Skeletal muscle satellite cell (primary cell): ENCODE results near the gene PPP1R14B.

ENCODE experiments used
- H3K27me3 ChIP-seq: 2 replicates; pipeline ENCODE4 v1.7.0; 2013; ENCODE audit warnings: low read length; ENCODE audit not compliant: control insufficient read depth, insufficient read depth
- H3K36me3 ChIP-seq: 2 replicates; pipeline ENCODE4 v1.7.0; 2013; ENCODE audit warnings: mild to moderate bottlenecking, control low read depth, low read length; ENCODE audit not compliant: insufficient read depth
- H3K4me1 ChIP-seq: 2 replicates; pipeline ENCODE4 v1.7.0; 2013; ENCODE audit warnings: low read length; ENCODE audit not compliant: control insufficient read depth, insufficient read depth
- H3K4me2 ChIP-seq: 2 replicates; pipeline ENCODE4 v1.7.0; 2013; ENCODE audit warnings: mild to moderate bottlenecking, low read length
- H3K4me3 ChIP-seq: 2 replicates; pipeline ENCODE4 v1.7.0; 2013; ENCODE audit warnings: low read length
- H3K9ac ChIP-seq: 2 replicates; pipeline ENCODE4 v1.7.0; 2013; ENCODE audit warnings: mild to moderate bottlenecking, low read depth, low read length, moderate library complexity
- H3K9me3 ChIP-seq: replicated peaks from 2 replicates; pipeline ENCODE4 v1.7.0; 2013; ENCODE audit warnings: mild to moderate bottlenecking, control low read depth, low read length

PPP1R14B gene

GRCh38 chr11:64263021-64263946, 16.5 kb upstream of the PPP1R14B start:
- no peaks in the 10 kb centered on the region for H3K27me3 ChIP-seq
- no peak overlapping the region for H3K4me3 ChIP-seq
- H3K4me2 ChIP-seq = no peak overlapping the region
- H3K36me3 ChIP-seq = peaks cover 80% of the 10 kb centered on the region
- no peaks in the 10 kb centered on the region for H3K9me3 ChIP-seq
- H3K4me1 ChIP-seq = peaks cover 8% of the 10 kb centered on the region
- H3K9ac ChIP-seq = no peak overlapping the region

DNA sequence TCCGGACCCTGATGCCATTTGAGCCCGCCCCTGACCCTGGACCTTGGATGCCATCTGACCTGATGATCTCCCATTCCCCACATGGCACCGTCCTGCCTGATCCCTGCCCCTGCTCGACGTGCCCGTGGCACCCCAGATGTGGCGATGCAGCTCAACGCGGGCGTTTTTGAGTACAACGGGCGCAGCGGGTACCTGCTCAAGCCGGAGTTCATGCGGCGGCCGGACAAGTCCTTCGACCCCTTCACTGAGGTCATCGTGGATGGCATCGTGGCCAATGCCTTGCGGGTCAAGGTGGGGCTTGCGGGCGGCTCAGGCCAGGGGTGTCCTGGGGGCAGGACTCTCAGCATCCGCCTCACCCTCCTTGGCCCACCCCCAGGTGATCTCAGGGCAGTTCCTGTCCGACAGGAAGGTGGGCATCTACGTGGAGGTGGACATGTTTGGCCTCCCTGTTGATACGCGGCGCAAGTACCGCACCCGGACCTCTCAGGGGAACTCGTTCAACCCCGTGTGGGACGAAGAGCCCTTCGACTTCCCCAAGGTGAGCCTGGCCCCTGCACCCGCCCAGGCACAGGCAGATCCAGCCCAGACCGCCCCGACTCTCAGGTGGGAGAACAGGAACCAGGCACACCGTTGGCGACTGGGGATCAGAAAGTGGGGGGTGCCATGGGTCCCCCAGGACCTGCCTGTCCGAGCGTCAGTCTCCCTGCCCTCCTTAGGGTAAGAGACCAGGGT, 15.7 kb upstream of the PPP1R14B start:
- Histone ChIP-seq H3K9me3 (no peaks in the 10 kb centered on the region), H3K4me1 (peaks cover 4% of the 10 kb centered on the region), H3K9ac (no peak overlapping the region), H3K27me3 (no peaks in the 10 kb centered on the region), H3K4me2 (no peak overlapping the region), H3K4me3 (no peak overlapping the region), H3K36me3 (peaks cover 85% of the 10 kb centered on the region)

DNA sequence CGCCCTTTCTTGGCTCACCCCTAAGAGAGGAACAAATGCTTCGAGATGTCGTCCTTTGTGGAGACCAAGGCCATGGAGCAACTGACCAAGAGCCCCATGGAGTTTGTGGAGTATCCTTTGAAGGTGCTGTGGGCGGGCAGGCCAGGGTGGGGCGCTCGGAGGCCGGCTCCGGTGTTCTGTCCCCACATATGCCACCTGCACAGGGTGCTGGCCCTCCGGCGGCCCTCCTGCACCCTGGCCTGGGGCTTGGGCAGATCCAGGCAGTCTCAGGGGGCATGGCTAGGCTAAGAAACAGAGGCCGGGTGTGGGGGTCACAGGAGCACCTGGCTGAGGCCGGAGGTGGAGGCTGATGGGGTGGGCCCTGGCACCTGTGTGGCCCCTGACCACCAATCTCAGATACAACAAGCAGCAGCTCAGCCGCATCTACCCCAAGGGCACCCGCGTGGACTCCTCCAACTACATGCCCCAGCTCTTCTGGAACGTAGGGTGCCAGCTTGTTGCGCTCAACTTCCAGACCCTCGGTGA, 14.9 kb upstream of the PPP1R14B start:
- Histone ChIP-seq H3K4me2 (no peak overlapping the region), H3K27me3 (no peaks in the 10 kb centered on the region), H3K9ac (no peak overlapping the region), H3K36me3 (peaks cover 90% of the 10 kb centered on the region), H3K4me1 (peaks cover 4% of the 10 kb centered on the region), H3K4me3 (no peak overlapping the region), H3K9me3 (no peaks in the 10 kb centered on the region)

GRCh38 chr11:64260147-64260708, 13.5 kb upstream of the PPP1R14B start:
- Histone ChIP-seq H3K36me3 (peaks cover 90% of the 10 kb centered on the region), H3K9ac (no peak overlapping the region), H3K4me1 (peaks cover 4% of the 10 kb centered on the region), H3K9me3 (no peaks in the 10 kb centered on the region), H3K4me3 (no peak overlapping the region), H3K4me2 (no peak overlapping the region), H3K27me3 (no peaks in the 10 kb centered on the region)

DNA sequence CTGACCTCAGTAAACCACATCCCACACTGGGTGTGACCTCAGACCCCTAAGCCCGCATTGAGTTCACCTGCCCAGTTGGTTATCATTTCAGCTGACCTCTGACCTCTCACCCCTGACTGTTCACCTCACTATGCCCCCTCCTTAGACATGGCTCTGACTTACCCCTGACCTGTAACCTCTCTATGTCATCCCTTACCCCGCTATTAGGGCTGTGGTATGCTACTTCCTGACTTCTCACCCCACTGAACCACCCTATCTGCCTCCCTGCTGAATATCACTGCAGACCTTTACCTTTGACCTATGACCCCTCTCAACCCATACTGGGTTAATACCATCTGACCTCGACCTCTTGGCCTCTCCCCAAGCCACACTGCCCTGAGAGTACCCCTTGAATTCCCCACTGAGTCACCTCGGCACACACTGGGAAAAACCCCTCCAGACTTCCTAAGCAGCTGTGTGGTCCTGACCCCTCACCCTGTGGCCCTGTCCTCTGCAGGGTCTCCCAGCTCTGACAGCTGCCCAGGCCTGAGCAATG, 12.9 kb upstream of the PPP1R14B start:
- Histone ChIP-seq H3K4me2 (no peak overlapping the region), H3K27me3 (no peaks in the 10 kb centered on the region), H3K4me1 (peaks cover 4% of the 10 kb centered on the region), H3K36me3 (peaks cover 93% of the 10 kb centered on the region), H3K9me3 (no peaks in the 10 kb centered on the region), H3K9ac (no peak overlapping the region), H3K4me3 (no peak overlapping the region)

DNA sequence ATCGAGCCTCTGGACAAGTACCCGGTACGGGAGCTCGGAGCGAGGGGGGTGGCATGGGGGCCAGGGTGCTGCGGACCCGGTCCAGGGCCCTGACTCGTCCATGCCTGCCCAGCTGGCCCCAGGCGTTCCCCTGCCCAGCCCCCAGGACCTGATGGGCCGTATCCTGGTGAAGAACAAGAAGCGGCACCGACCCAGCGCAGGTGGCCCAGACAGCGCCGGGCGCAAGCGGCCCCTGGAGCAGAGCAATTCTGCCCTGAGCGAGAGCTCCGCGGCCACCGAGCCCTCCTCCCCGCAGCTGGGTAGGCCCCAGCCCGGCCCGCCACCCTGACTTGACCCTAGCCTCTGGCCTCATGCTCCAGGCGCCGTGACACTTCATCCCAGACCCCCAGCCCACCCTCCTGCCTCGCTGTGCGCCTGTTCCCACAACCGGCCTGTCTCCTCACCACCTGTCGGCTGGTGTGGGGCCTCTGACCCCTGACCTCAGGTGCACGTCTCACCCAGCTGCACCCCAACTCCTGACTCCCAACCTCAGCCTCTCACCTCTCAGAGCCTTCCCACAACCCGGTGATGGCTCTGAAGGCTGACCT, 12.3 kb upstream of the PPP1R14B start:
- peaks cover 93% of the 10 kb centered on the region for H3K36me3 ChIP-seq
- no peaks in the 10 kb centered on the region for H3K27me3 ChIP-seq
- H3K4me1 ChIP-seq = peaks cover 4% of the 10 kb centered on the region
- H3K4me3 ChIP-seq = no peak overlapping the region
- no peaks in the 10 kb centered on the region for H3K9me3 ChIP-seq
- no peak overlapping the region for H3K4me2 ChIP-seq
- no peak overlapping the region for H3K9ac ChIP-seq

DNA sequence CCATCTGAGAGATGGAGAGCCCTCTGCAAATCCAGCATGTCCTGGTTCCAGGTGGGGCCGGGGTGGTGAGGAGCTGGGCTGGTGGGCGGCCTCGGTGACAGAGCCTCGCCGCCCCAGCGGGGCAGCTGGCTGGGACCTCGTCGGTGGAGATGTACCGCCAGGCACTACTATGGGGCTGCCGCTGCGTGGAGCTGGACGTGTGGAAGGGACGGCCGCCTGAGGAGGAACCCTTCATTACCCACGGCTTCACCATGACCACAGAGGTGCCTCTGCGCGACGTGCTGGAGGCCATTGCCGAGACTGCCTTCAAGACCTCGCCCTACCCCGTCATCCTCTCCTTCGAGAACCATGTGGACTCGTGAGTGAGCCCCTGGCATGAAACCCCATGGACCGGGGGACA, 11.6 kb upstream of the PPP1R14B start:
- Histone ChIP-seq H3K9ac (no peak overlapping the region), H3K36me3 (peaks cover 87% of the 10 kb centered on the region), H3K4me3 (no peak overlapping the region), H3K9me3 (no peaks in the 10 kb centered on the region), H3K27me3 (no peaks in the 10 kb centered on the region), H3K4me1 (peaks cover 9% of the 10 kb centered on the region), H3K4me2 (no peak overlapping the region)

DNA sequence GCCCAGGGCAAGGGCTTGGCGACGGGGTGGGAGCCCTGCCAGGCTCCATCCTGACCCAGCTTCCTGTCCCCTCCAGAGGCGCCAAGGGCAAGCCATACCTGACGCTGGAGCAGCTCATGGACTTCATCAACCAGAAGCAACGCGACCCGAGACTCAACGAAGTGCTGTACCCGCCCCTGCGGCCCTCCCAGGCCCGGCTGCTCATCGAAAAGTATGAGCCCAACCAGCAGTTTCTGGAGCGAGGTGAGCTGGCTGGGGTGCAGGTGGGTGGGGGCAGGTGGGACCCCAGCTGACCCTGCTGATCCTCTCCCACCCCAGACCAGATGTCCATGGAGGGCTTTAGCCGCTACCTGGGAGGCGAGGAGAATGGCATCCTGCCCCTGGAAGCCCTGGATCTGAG, 9.6 kb upstream of the PPP1R14B start:
- Histone ChIP-seq H3K36me3 (peaks cover 67% of the 10 kb centered on the region), H3K4me3 (no peak overlapping the region), H3K4me2 (no peak overlapping the region), H3K9ac (no peak overlapping the region), H3K9me3 (no peaks in the 10 kb centered on the region), H3K4me1 (peaks cover 12% of the 10 kb centered on the region), H3K27me3 (no peaks in the 10 kb centered on the region)

DNA sequence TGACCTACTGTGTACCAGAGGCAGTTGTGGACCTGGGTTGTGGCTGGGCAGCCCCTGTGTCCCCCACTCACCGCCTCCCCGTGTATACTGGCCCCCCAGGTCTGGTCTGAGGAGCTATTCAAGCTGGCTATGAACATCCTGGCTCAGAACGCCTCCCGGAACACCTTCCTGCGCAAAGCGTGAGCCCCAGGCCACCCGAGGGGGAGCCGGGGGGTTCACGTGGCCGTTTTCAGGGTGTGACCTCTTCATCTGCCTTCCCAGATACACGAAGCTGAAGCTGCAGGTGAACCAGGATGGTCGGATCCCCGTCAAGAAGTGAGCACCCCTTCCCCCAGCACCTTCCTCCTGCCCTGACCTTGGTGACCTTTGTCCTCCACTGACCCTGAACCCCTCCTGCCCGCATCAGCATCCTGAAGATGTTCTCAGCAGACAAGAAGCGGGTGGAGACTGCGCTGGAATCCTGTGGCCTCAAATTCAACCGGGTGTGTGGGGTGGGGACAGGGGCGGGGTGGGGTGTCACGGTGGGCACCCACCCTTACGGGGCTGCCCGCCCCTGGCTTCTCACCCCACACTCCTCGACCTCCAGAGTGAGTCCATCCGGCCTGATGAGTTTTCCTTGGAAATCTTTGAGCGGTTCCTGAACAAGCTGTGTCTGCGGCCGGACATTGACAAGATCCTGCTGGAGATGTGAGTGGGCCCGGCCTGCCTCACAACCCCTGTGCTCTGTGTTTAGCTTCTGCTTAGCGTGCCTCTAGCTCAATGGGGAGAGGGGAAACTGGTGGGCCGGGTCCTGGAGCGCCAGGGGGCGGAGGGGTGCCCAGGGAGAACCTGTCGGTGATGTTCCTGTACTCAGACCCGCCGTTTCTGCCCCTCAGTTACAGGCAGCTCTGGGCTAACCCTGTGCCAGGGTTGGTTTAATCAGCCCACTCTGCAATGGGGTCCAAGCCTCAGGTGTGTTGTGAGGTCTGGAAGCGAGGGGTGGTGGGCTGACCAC, 8.7 kb upstream of the PPP1R14B start:
- H3K9ac ChIP-seq = no peak overlapping the region
- no peaks in the 10 kb centered on the region for H3K27me3 ChIP-seq
- H3K4me3 ChIP-seq = no peak overlapping the region
- no peaks in the 10 kb centered on the region for H3K9me3 ChIP-seq
- no peak overlapping the region for H3K4me2 ChIP-seq
- H3K4me1 ChIP-seq = peaks cover 18% of the 10 kb centered on the region
- H3K36me3 ChIP-seq = peaks cover 58% of the 10 kb centered on the region

GRCh38 chr11:64254326-64254725, 7.6 kb upstream of the PPP1R14B start:
- Histone ChIP-seq H3K27me3 (no peaks in the 10 kb centered on the region), H3K4me1 (peaks cover 18% of the 10 kb centered on the region), H3K9ac (no peak overlapping the region), H3K4me3 (no peak overlapping the region), H3K4me2 (no peak overlapping the region), H3K36me3 (peaks cover 47% of the 10 kb centered on the region), H3K9me3 (no peaks in the 10 kb centered on the region)
